Prostate gland (tissue), 2 donors: ENCODE data around the gene TSHZ2.
A peak's percentile ranks its signal among the peaks of the same experiment; 100 is the strongest.

Experiments used
- CTCF ChIP-seq, 4 experiments: fragments of 200-600 bp in 2 of 4; fragments of 450-650 bp in 2 of 4; sonication (generic) in 2 of 4; IDR thresholded peaks; 1 replicate in 3 of 4; 2 replicates in 1 of 4; pipeline ENCODE4 v1.5.1; 2016 to 2019; ENCODE audit warnings: antibody characterized with exemption in 4 of 4, mild to moderate bottlenecking in 2 of 4, moderate library complexity in 2 of 4
- POLR2A ChIP-seq: fragments of 450-650 bp; IDR thresholded peaks from one replicate; pipeline ENCODE4 v1.6.1; 2016; ENCODE audit warnings: antibody characterized with exemption, mild to moderate bottlenecking
- POLR2AphosphoS5 ChIP-seq: sonication (generic); formaldehyde crosslinking; IDR thresholded peaks from one replicate; pipeline ENCODE4 v1.6.1; 2017; ENCODE audit warnings: antibody characterized with exemption

DNA sequence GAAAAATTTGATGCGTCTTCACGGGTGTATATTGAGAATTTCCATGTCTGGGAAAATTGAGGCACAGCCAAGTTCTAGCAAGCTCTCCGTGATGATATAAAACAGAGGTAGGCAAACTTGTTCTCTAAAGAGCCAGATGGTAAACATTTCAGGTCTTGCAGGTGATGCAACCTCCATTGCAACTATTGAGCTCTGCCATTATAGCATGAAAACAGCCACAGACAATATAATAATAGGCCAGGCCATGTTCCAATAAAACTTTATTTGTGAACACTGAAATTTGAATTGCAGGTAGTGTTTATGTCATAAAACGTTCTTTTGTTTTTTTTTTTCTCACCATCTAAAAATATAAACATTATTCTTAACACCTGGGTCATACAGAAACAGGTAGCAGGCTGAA lies 453.3 kb downstream of the TSHZ2 start:
- TF ChIP-seq POLR2AphosphoS5 (peak; percentile 22), CTCF (IDR thresholded peaks at IDR 0.05) (no peak), POLR2A (no peak)
